ENCODE results near the gene NEK4. TPM values are rescaled to one million over a fixed set of nuclear protein-coding genes. Genes with fewer than 3 reads are reported as not detected.
"Not testable (repeated sequence)": the region's sequence is repeated elsewhere in the genome, so short reads cannot be mapped to it uniquely, and the experiment has no call there.

The NEK4 gene
- total RNA-seq, 1 donor from 2014 or later = 15.1 TPM

GRCh38 chr3:52730681-52731080 is 40.1 kb downstream of the NEK4 start:
- H3K27ac ChIP-seq (ENCODE audit: low read depth, low read length) = no peak overlapping the region
- no peaks in the 10 kb centered on the region for H4K20me1 ChIP-seq (ENCODE audit: insufficient read depth, low read length)
- FAIRE-seq (no peak), DNase-seq (ENCODE audit: low read depth) (no peak)
- peaks cover 7% of the 10 kb centered on the region for H3K9me3 ChIP-seq (ENCODE audit: insufficient read depth, low read depth, low read length)
- H2AFZ ChIP-seq (ENCODE audit: low read depth, low read length) = no peak overlapping the region
- H3K4me3 Mint-ChIP-seq (ENCODE audit: unreplicated experiment) = no peak overlapping the region
- no peaks in the 10 kb centered on the region for H3K27me3 Mint-ChIP-seq (ENCODE audit: low read depth, unreplicated experiment)
- peaks cover 53% of the 10 kb centered on the region for H3K9me3 Mint-ChIP-seq (ENCODE audit: unreplicated experiment)
- no peaks in the 10 kb centered on the region for H3K79me2 ChIP-seq (ENCODE audit: insufficient read depth, low read length)
- no peak overlapping the region for H3K4me3 ChIP-seq (ENCODE audit: insufficient read depth, low read depth, low read length)
- no peak overlapping the region for H3K9ac ChIP-seq (ENCODE audit: low read length)
- no peaks in the 10 kb centered on the region for H3K27me3 ChIP-seq (ENCODE audit: insufficient read depth, low read length)
- no peak for TF ChIP-seq EZH2 (IDR thresholded peaks at IDR 0.05; ENCODE audit: insufficient read depth, low read length)
- TF ChIP-seq, protein P1, sequence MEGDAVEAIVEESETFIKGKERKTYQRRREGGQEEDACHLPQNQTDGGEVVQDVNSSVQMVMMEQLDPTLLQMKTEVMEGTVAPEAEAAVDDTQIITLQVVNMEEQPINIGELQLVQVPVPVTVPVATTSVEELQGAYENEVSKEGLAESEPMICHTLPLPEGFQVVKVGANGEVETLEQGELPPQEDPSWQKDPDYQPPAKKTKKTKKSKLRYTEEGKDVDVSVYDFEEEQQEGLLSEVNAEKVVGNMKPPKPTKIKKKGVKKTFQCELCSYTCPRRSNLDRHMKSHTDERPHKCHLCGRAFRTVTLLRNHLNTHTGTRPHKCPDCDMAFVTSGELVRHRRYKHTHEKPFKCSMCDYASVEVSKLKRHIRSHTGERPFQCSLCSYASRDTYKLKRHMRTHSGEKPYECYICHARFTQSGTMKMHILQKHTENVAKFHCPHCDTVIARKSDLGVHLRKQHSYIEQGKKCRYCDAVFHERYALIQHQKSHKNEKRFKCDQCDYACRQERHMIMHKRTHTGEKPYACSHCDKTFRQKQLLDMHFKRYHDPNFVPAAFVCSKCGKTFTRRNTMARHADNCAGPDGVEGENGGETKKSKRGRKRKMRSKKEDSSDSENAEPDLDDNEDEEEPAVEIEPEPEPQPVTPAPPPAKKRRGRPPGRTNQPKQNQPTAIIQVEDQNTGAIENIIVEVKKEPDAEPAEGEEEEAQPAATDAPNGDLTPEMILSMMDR (IDR thresholded peaks at IDR 0.05; ENCODE audit: insufficient read depth, low read depth, low read length) = no peak
- H3K4me1 ChIP-seq (ENCODE audit: insufficient read depth, low read length) = no peaks in the 10 kb centered on the region
- H3K36me3 Mint-ChIP-seq (ENCODE audit: low read depth, unreplicated experiment) = peaks cover 72% of the 10 kb centered on the region
- no peak overlapping the region for H3K27ac Mint-ChIP-seq (ENCODE audit: unreplicated experiment)
- H3K36me3 ChIP-seq (ENCODE audit: insufficient read depth, low read length) = peaks cover 20% of the 10 kb centered on the region
- H3K4me1 Mint-ChIP-seq (ENCODE audit: low read depth, unreplicated experiment) = no peaks in the 10 kb centered on the region
- no peak overlapping the region for H3K4me2 ChIP-seq (ENCODE audit: low read length)

DNA sequence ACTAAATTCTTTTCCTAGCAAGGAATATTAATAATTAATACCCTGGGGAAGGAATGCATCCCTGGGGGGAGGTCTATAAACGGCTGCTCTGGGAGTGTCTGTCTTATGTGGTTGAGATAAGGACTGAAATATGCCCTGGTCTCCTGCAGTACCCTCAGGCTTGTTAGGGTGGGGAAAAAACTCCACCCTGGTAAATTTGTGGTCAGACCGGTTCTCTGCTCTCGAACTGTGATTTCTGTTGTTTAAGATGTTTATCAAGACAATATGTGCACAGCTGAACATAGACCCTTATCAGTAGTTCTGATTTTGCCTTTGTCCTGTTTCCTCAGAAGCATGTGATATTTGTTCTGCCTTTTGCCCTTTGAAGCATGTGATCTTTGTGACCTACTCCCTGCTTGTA is 42.0 kb downstream of the NEK4 start:
- H3K4me3 Mint-ChIP-seq (ENCODE audit: unreplicated experiment); FAIRE-seq: not testable (repeated sequence)

GRCh38 chr3:52724511-52724910 is 46.2 kb downstream of the NEK4 start:
- Histone ChIP-seq H3K79me2 (ENCODE audit: insufficient read depth, low read length) (no peaks in the 10 kb centered on the region), H3K27ac (ENCODE audit: low read depth, low read length) (no peak overlapping the region), H3K4me2 (ENCODE audit: low read length) (no peak overlapping the region), H3K36me3 (ENCODE audit: insufficient read depth, low read length) (peaks cover 3% of the 10 kb centered on the region), H4K20me1 (ENCODE audit: insufficient read depth, low read length) (no peaks in the 10 kb centered on the region), H3K9ac (ENCODE audit: low read length) (no peak overlapping the region), H3K27me3 (ENCODE audit: insufficient read depth, low read length) (no peaks in the 10 kb centered on the region), H3K4me1 (ENCODE audit: insufficient read depth, low read length) (no peaks in the 10 kb centered on the region), H2AFZ (ENCODE audit: low read depth, low read length) (no peak overlapping the region), H3K4me3 (ENCODE audit: insufficient read depth, low read depth, low read length) (no peak overlapping the region), H3K9me3 (ENCODE audit: insufficient read depth, low read depth, low read length) (no peaks in the 10 kb centered on the region)
- no peaks in the 10 kb centered on the region for H3K27me3 Mint-ChIP-seq (ENCODE audit: low read depth, unreplicated experiment)
- no peaks in the 10 kb centered on the region for H3K4me1 Mint-ChIP-seq (ENCODE audit: low read depth, unreplicated experiment)
- TF ChIP-seq, protein P1 (IDR thresholded peaks at IDR 0.05; ENCODE audit: insufficient read depth, low read depth, low read length) = no peak
- no peak for TF ChIP-seq EZH2 (IDR thresholded peaks at IDR 0.05; ENCODE audit: insufficient read depth, low read length)
- no peak for DNase-seq (ENCODE audit: low read depth)
- H3K9me3 Mint-ChIP-seq (ENCODE audit: unreplicated experiment) = peaks cover 18% of the 10 kb centered on the region
- no peak overlapping the region for H3K4me3 Mint-ChIP-seq (ENCODE audit: unreplicated experiment)
- H3K27ac Mint-ChIP-seq (ENCODE audit: unreplicated experiment) = no peak overlapping the region
- FAIRE-seq = no peak
- H3K36me3 Mint-ChIP-seq (ENCODE audit: low read depth, unreplicated experiment) = peaks cover 29% of the 10 kb centered on the region

More for the DNA sequence above, 42.0 kb downstream of the NEK4 start:
- H3K27ac ChIP-seq (ENCODE audit: low read depth, low read length); H3K9me3 ChIP-seq (ENCODE audit: insufficient read depth, low read depth, low read length); H3K4me2 ChIP-seq (ENCODE audit: low read length); H2AFZ ChIP-seq (ENCODE audit: low read depth, low read length); H3K4me1 Mint-ChIP-seq (ENCODE audit: low read depth, unreplicated experiment); H3K27me3 ChIP-seq (ENCODE audit: insufficient read depth, low read length); H3K27me3 Mint-ChIP-seq (ENCODE audit: low read depth, unreplicated experiment); H3K27ac Mint-ChIP-seq (ENCODE audit: unreplicated experiment); H4K20me1 ChIP-seq (ENCODE audit: insufficient read depth, low read length); DNase-seq (ENCODE audit: low read depth); H3K4me3 ChIP-seq (ENCODE audit: insufficient read depth, low read depth, low read length); H3K4me1 ChIP-seq (ENCODE audit: insufficient read depth, low read length); H3K9ac ChIP-seq (ENCODE audit: low read length); H3K79me2 ChIP-seq (ENCODE audit: insufficient read depth, low read length): not testable (repeated sequence)
- peaks cover 16% of the 10 kb centered on the region for H3K36me3 ChIP-seq (ENCODE audit: insufficient read depth, low read length)
- Mint-ChIP-seq H3K36me3 (ENCODE audit: low read depth, unreplicated experiment) (peaks cover 56% of the 10 kb centered on the region), H3K9me3 (ENCODE audit: unreplicated experiment) (peaks cover 48% of the 10 kb centered on the region)

Measured in astrocyte (in vitro differentiated cells and primary cell).